ENCODE results near the gene NOL3. TPM values are rescaled to one million over a fixed set of nuclear protein-coding genes. Genes with fewer than 3 reads are reported as not detected.

NOL3 gene
- total and polyA plus RNA-seq, 2 donors (not counting 3 experiments of a cell fraction or from before 2014, with no cell fraction given), result 16.0 to 19.4 TPM

DNA sequence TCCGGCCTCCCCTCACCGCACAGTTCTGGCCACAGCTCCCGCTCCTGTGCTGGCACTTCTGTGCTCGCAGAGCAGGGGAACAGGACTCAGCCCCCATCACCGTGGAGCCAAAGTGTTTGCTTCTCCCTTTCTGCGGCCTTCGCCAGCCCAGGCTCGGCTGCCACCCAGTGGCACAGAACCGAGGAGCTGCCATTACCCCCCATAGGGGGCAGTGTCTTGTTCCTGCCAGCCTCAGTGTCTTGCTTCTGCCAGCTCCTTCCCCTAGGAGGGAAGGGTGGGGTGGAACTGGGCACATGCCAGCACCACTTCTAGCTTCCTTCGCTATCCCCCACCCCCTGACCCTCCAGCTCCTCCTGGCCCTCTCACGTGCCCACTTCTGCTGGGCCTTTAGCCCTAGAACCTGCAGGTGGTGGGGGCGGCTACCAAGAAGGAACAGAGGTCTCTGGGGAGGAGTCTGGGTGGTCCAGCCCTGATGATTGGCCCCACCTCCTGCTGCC lies 27.9 kb downstream of the NOL3 start:
- Histone ChIP-seq H4K20me1 (replicated peaks; ENCODE audit: control insufficient read depth, extremely low read depth, insufficient read depth, low read length) (no peaks in the 10 kb centered on the region), H3K36me3 (ENCODE audit: control insufficient read depth in 2 of 2, extremely low read depth in 1 of 2, insufficient read depth in 2 of 2, low read length in 2 of 2) (peaks cover 19 to 62% of the 10 kb centered on the region in 2 experiments), H3K4me3 (replicated peaks in 1 of 3; ENCODE audit: insufficient read depth in 1 of 3, low read depth in 1 of 3, low read length in 3 of 3) (no peak overlapping the region), H3K4me2 (ENCODE audit: insufficient read depth, low read length) (no peak overlapping the region), H3K27ac (ENCODE audit: insufficient read depth, low read depth, low read length) (no peak overlapping the region), H3K4me1 (ENCODE audit: control insufficient read depth, extremely low read depth, insufficient read depth, low read length) (peaks cover 12% of the 10 kb centered on the region), H3K27me3 (ENCODE audit: control insufficient read depth in 2 of 2, insufficient read depth in 2 of 2, low read length in 2 of 2) (no peaks in the 10 kb centered on the region), H3K9me3 (replicated peaks; ENCODE audit: control insufficient read depth, insufficient read depth, low read length) (no peaks in the 10 kb centered on the region), H3K79me2 (ENCODE audit: control insufficient read depth, insufficient read depth, low read length) (peaks cover 34% of the 10 kb centered on the region), H3K9ac (replicated peaks; ENCODE audit: extremely low read depth, insufficient read depth, low read length) (no peak overlapping the region), H2AFZ (ENCODE audit: low read depth, low read length) (no peak overlapping the region), H3K9me1 (replicated peaks; ENCODE audit: control insufficient read depth, extremely low read depth, insufficient read depth, low read length) (no peaks in the 10 kb centered on the region)
- CTCF ChIA-PET, result interaction anchor here (0.6 to 2.4 kb wide), 40 partner anchors 8 to 246 kb away, joined by 3 to 15 read pairs (median 5); partner anchors contain the start of genes CES3, EXOC3L1, FBXL8 and FHOD1
- TSS peak; percentile 9 for BruUV-seq (replicated peaks)
- POLR2A ChIA-PET, result interaction anchor here (1.2 to 1.7 kb wide), 2 partner anchors 19 to 49 kb away, joined by 3 to 6 read pairs; partner anchors contain the start of gene FHOD1
- dilution Hi-C loops (cut with MboI; ENCODE audit: extremely low pct_ligation_motif_present, low sequenced_read_pairs) (no loop called here), intact Hi-C loops (cut with micrococcal nuclease) (loop anchor here (1.0 to 10.0 kb wide), 3 partner anchors 19 to 197 kb away; partner anchors contain the start of genes FHOD1 and TPPP3)
- no peak for TF ChIP-seq GATA2 (IDR thresholded peaks at IDR 0.05; ENCODE audit: insufficient read depth, insufficient read length, low read depth, low read length)
- TF ChIP-seq, protein P1, sequence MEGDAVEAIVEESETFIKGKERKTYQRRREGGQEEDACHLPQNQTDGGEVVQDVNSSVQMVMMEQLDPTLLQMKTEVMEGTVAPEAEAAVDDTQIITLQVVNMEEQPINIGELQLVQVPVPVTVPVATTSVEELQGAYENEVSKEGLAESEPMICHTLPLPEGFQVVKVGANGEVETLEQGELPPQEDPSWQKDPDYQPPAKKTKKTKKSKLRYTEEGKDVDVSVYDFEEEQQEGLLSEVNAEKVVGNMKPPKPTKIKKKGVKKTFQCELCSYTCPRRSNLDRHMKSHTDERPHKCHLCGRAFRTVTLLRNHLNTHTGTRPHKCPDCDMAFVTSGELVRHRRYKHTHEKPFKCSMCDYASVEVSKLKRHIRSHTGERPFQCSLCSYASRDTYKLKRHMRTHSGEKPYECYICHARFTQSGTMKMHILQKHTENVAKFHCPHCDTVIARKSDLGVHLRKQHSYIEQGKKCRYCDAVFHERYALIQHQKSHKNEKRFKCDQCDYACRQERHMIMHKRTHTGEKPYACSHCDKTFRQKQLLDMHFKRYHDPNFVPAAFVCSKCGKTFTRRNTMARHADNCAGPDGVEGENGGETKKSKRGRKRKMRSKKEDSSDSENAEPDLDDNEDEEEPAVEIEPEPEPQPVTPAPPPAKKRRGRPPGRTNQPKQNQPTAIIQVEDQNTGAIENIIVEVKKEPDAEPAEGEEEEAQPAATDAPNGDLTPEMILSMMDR (IDR thresholded peaks at IDR 0.05; ENCODE audit: extremely low read depth in 1 of 2, insufficient read depth in 1 of 2, low read depth in 1 of 2, low read length in 2 of 2), result peak; percentile 92 to 96
- TF ChIP-seq, protein P2, sequence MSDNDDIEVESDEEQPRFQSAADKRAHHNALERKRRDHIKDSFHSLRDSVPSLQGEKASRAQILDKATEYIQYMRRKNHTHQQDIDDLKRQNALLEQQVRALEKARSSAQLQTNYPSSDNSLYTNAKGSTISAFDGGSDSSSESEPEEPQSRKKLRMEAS (IDR thresholded peaks at IDR 0.05; ENCODE audit: insufficient read depth, insufficient read length), result no peak
- DNase-seq (ENCODE audit: low read depth, low spot score) (peak; percentile 63), FAIRE-seq (peak; percentile 80)
